Endodermal cell (in vitro differentiated cells): ENCODE results near the gene GBP4. TPM values are rescaled to one million over a fixed set of nuclear protein-coding genes. Genes with fewer than 3 reads are reported as not detected.

Source experiments
- DNase-seq: peaks from one replicate; pipeline ENCODE4 v3.0.0-alpha.2; 2017
- H3K27ac ChIP-seq: 2 replicates; pipeline ENCODE4 v1.5.1; 2013; ENCODE audit warnings: mild to moderate bottlenecking, low read depth, low read length, moderate library complexity
- H3K27me3 ChIP-seq: 2 replicates; pipeline ENCODE4 v1.6.1; 2013; ENCODE audit warnings: mild to moderate bottlenecking, low read length, moderate library complexity; ENCODE audit not compliant: insufficient read depth, control insufficient read depth, poor library complexity, severe bottlenecking
- H3K36me3 ChIP-seq: 2 replicates; pipeline ENCODE4 v1.7.0; 2013; ENCODE audit warnings: mild to moderate bottlenecking, low read length, moderate library complexity; ENCODE audit not compliant: control insufficient read depth, insufficient read depth
- H3K4me1 ChIP-seq: one replicate; pipeline ENCODE4 v1.7.0; 2013; ENCODE audit warnings: low read length; ENCODE audit not compliant: control insufficient read depth, insufficient read depth
- H3K4me3 ChIP-seq: 2 replicates; pipeline ENCODE4 v1.5.1; 2013; ENCODE audit warnings: mild to moderate bottlenecking, low read length, moderate library complexity
- H3K9ac ChIP-seq: 2 replicates; pipeline ENCODE4 v1.6.1; 2013; ENCODE audit warnings: mild to moderate bottlenecking, low read length, moderate library complexity; ENCODE audit not compliant: poor library complexity, severe bottlenecking; ENCODE audit errors: extremely low read depth
- H3K9me3 ChIP-seq: 2 replicates; pipeline ENCODE4 v1.6.1; 2013; ENCODE audit warnings: mild to moderate bottlenecking, low read length, moderate library complexity; ENCODE audit not compliant: control insufficient read depth
- H3K27ac Mint-ChIP-seq: 2 replicates; pipeline ENCODE4 v1.8.0; 2020; ENCODE audit warnings: mixed read lengths
- H3K27me3 Mint-ChIP-seq: 2 replicates; pipeline ENCODE4 v1.8.0; 2021; ENCODE audit warnings: mild to moderate bottlenecking, mixed read lengths; ENCODE audit not compliant: insufficient read depth
- H3K36me3 Mint-ChIP-seq: 2 replicates; pipeline ENCODE4 v1.8.0; 2020; ENCODE audit warnings: low read depth, mixed read lengths
- H3K4me1 Mint-ChIP-seq: 2 replicates; pipeline ENCODE4 v1.8.0; 2020; ENCODE audit warnings: mixed read lengths
- H3K4me3 Mint-ChIP-seq: 2 replicates; pipeline ENCODE4 v1.8.0; 2020; ENCODE audit warnings: mild to moderate bottlenecking, moderate library complexity, mixed read lengths
- H3K9me3 Mint-ChIP-seq: 2 replicates; pipeline ENCODE4 v1.8.0; 2020; ENCODE audit warnings: mild to moderate bottlenecking, mixed read lengths
- CTCF ChIP-seq: fragments of 200-600 bp; sonication (generic); conservative IDR thresholded peaks from 2 replicates; pipeline ENCODE4 v1.5.0; 2021; ENCODE audit warnings: antibody characterized with exemption, mild to moderate bottlenecking
- WGBS, 2 experiments: methylation state at CpG; one replicate each; pipeline versions ENCODE4 v1.1.5 to v1.1.7; 2013; ENCODE audit warnings: missing lambda C conversion rate in 2 of 2, mixed read lengths in 1 of 2; ENCODE audit not compliant: insufficient coverage in 1 of 2, insufficient read length in 1 of 2; 5-methylcytosine and 5-hydroxymethylcytosine counted together
- total RNA-seq, 2 donors: library from RNA; stranded (reverse); fragmentation: NEBNext Ultra II Directional in 1 of 2; extraction: Animal tissue kit (Norgen Biotek cat#: 25700) in 1 of 2; gene quantifications; 2 replicates in 1 of 2; 3 replicates in 1 of 2; pipeline ENCODE4 v1.2.1, GENCODE V29; 2021

The GBP4 gene
- total RNA-seq, 2 donors from 2014 or later, result 0.55 to 2.8 TPM

GRCh38 chr1:89199525-89200031 lies 836 bp upstream of the GBP4 start:
- peaks cover 7% of the 10 kb centered on the region for H3K4me1 ChIP-seq
- H3K9me3 ChIP-seq, result peaks cover 10% of the 10 kb centered on the region
- Mint-ChIP-seq H3K4me1 (peaks cover 31% of the 10 kb centered on the region), H3K9me3 (peaks cover 10% of the 10 kb centered on the region), H3K27me3 (no peaks in the 10 kb centered on the region), H3K36me3 (no peaks in the 10 kb centered on the region), H3K27ac (no peak overlapping the region), H3K4me3 (peak overlapping the region; percentile 39)
- no peaks in the 10 kb centered on the region for H3K36me3 ChIP-seq
- DNase-seq, result no peak
- H3K4me3 ChIP-seq, result peak overlapping the region; percentile 7
- H3K27ac ChIP-seq, result no peak overlapping the region
- no peak for TF ChIP-seq CTCF
- no peak overlapping the region for H3K9ac ChIP-seq
- WGBS, 2 experiments, result 100% methylated on average over 1 of the region's 1 CpG; no CpG with 5 or more reads in 1 of the 2 experiments
- H3K27me3 ChIP-seq, result no peaks in the 10 kb centered on the region

- peak overlapping the region; percentile 59 for H3K4me3 ChIP-seq
- Mint-ChIP-seq H3K27me3 (no peaks in the 10 kb centered on the region), H3K4me1 (peaks cover 31% of the 10 kb centered on the region), H3K4me3 (peak overlapping the region; percentile 39), H3K27ac (peak overlapping the region; percentile 87), H3K9me3 (no peaks in the 10 kb centered on the region), H3K36me3 (no peaks in the 10 kb centered on the region)
- no peak for TF ChIP-seq CTCF
- H3K9me3 ChIP-seq, result no peaks in the 10 kb centered on the region
- no peaks in the 10 kb centered on the region for H3K27me3 ChIP-seq
- H3K36me3 ChIP-seq, result no peaks in the 10 kb centered on the region
- WGBS, 2 experiments, result 77 to 92% methylated on average over 6 to 8 of the region's 8 CpGs
- H3K27ac ChIP-seq, result no peak overlapping the region
- no peak overlapping the region for H3K9ac ChIP-seq
- DNase-seq, result peak; percentile 53
- peaks cover 7% of the 10 kb centered on the region for H3K4me1 ChIP-seq
Measured at GRCh38 chr1:89198081-89198480, 661 bp downstream of the GBP4 start.

- Histone ChIP-seq H3K27ac (no peak overlapping the region), H3K9me3 (no peaks in the 10 kb centered on the region), H3K27me3 (no peaks in the 10 kb centered on the region), H3K36me3 (no peaks in the 10 kb centered on the region), H3K4me3 (no peak overlapping the region), H3K4me1 (peaks cover 7% of the 10 kb centered on the region), H3K9ac (no peak overlapping the region)
- 99 to 100% methylated on average over 1 to 3 of the region's 3 CpGs for WGBS, 2 experiments
- Mint-ChIP-seq H3K27ac (peak overlapping the region; percentile 48), H3K4me1 (peaks cover 21% of the 10 kb centered on the region), H3K4me3 (no peak overlapping the region), H3K36me3 (no peaks in the 10 kb centered on the region), H3K27me3 (no peaks in the 10 kb centered on the region), H3K9me3 (no peaks in the 10 kb centered on the region)
- DNase-seq, result no peak
- TF ChIP-seq CTCF, result no peak
Measured at GRCh38 chr1:89195476-89195875, 3.3 kb downstream of the GBP4 start.
